H1 (cell line): Measurements from ENCODE around the gene KLHL35. TPM values are rescaled to one million over a fixed set of nuclear protein-coding genes. Genes with fewer than 3 reads are reported as not detected.

ENCODE experiments used
- CTCF ChIA-PET: fragments of 300-600 bp; sonication (Branson Sonifier 250); formaldehyde crosslinking; loops from one replicate; lab custom pipeline; 2021; ENCODE audit not compliant: partially characterized antibody; lab: Charles Lee
- POLR2A ChIA-PET: fragments of 300-600 bp; sonication (Branson Sonifier 250); formaldehyde crosslinking; loops from one replicate; lab custom pipeline; 2021; ENCODE audit warnings: inconsistent platforms; ENCODE audit not compliant: partially characterized antibody; lab: Charles Lee
- DNase-seq, 2 experiments: peaks; one replicate each; pipeline versions ENCODE4 v3.0.0 to v3.0.0-alpha.2; 2010 to 2022; ENCODE audit warnings: low spot score in 2 of 2, low read depth in 1 of 2, mixed read lengths in 1 of 2
- FAIRE-seq: peaks from 2 replicates; lab custom pipeline; 2011; peaks lifted over from hg19 to GRCh38; lab: Jason Lieb, UNC
- H2AFZ ChIP-seq: 2 replicates; pipeline ENCODE4 v1.8.1; 2012; ENCODE audit warnings: low read length, inconsistent platforms
- H2AK5ac ChIP-seq: 2 replicates; pipeline ENCODE4 v1.6.1; 2013; ENCODE audit warnings: low read depth, low read length
- H2BK120ac ChIP-seq: replicated peaks from 2 replicates; pipeline ENCODE3; 2013; ENCODE audit warnings: low read depth, low read length, inconsistent platforms
- H2BK12ac ChIP-seq: 2 replicates; pipeline ENCODE4 v1.6.1; 2013; ENCODE audit warnings: low read depth, low read length
- H2BK15ac ChIP-seq: 2 replicates; pipeline ENCODE4 v1.6.1; 2013; ENCODE audit warnings: low read length
- H2BK20ac ChIP-seq: 2 replicates; pipeline ENCODE4 v1.6.1; 2013; ENCODE audit warnings: low read length
- H2BK5ac ChIP-seq: 2 replicates; pipeline ENCODE4 v1.6.1; 2013; ENCODE audit warnings: low read depth, low read length
- H3K14ac ChIP-seq: 2 replicates; pipeline ENCODE4 v1.6.1; 2013; ENCODE audit warnings: inconsistent platforms; ENCODE audit not compliant: insufficient read length
- H3K18ac ChIP-seq: 2 replicates; pipeline ENCODE4 v1.6.1; 2013; ENCODE audit warnings: low read length; ENCODE audit errors: extremely low read depth
- H3K23ac ChIP-seq: 2 replicates; pipeline ENCODE4 v1.6.1; 2013; ENCODE audit warnings: inconsistent platforms; ENCODE audit not compliant: insufficient read length
- H3K23me2 ChIP-seq: 2 replicates; pipeline ENCODE4 v1.6.1; 2013; ENCODE audit warnings: low read depth, low read length
- H3K27ac ChIP-seq: 2 replicates; pipeline ENCODE4 v1.6.1; 2011; ENCODE audit warnings: low read depth, low read length, inconsistent platforms
- H3K27me3 ChIP-seq, 4 experiments: replicated peaks in 1 of 4; 1 replicate in 1 of 4; 2 replicates in 3 of 4; pipeline versions ENCODE4 v1.6.1 to v1.8.1; 2011 to 2013; ENCODE audit warnings: low read length in 3 of 4, mild to moderate bottlenecking in 3 of 4, inconsistent platforms in 2 of 4, mixed read lengths in 2 of 4, moderate library complexity in 1 of 4; ENCODE audit not compliant: control insufficient read depth in 3 of 4, insufficient read depth in 3 of 4; ENCODE audit errors: extremely low read depth in 1 of 4
- H3K36me3 ChIP-seq, 4 experiments: 2 replicates each; pipeline versions ENCODE4 v1.6.1 to v1.8.1; 2011 to 2013; ENCODE audit warnings: mild to moderate bottlenecking in 4 of 4, low read length in 3 of 4, moderate library complexity in 2 of 4, control low read depth in 1 of 4, inconsistent platforms in 1 of 4; ENCODE audit not compliant: insufficient read depth in 4 of 4, control insufficient read depth in 2 of 4
- H3K4ac ChIP-seq: replicated peaks from 2 replicates; pipeline ENCODE3; 2013; ENCODE audit warnings: low read length, low read depth, mixed read lengths, inconsistent platforms; ENCODE audit not compliant: insufficient read length
- H3K4me1 ChIP-seq, 4 experiments: replicated peaks in 1 of 4; 1 replicate in 1 of 4; 2 replicates in 3 of 4; pipeline versions ENCODE4 v1.6.1 to v1.8.1; 2011 to 2013; ENCODE audit warnings: low read length in 3 of 4, inconsistent platforms in 2 of 4, mixed read lengths in 1 of 4; ENCODE audit not compliant: insufficient read depth in 4 of 4, control insufficient read depth in 3 of 4
- H3K4me2 ChIP-seq, 2 experiments: 2 replicates each; pipeline versions ENCODE4 v1.6.1 to v1.8.1; 2011 to 2013; ENCODE audit warnings: low read depth in 2 of 2, low read length in 2 of 2, control low read depth in 1 of 2, inconsistent platforms in 1 of 2, mild to moderate bottlenecking in 1 of 2; ENCODE audit not compliant: insufficient read depth in 1 of 2
- H3K4me3 ChIP-seq, 4 experiments: fragments of 200-600, 300-600 bp in 1 of 4; sonication (generic), shearing (Covaris generic), sonication (Bioruptor Twin) in 1 of 4; 2 replicates each; pipeline versions ENCODE4 v1.5.1 to v1.8.1; 2011 to 2016; ENCODE audit warnings: low read length in 4 of 4, low read depth in 3 of 4, control low read depth in 2 of 4, inconsistent platforms in 2 of 4, mild to moderate bottlenecking in 2 of 4, mixed read lengths in 1 of 4, moderate library complexity in 1 of 4; ENCODE audit not compliant: insufficient read depth in 2 of 4; ENCODE audit errors: extremely low read depth in 1 of 4
- H3K56ac ChIP-seq: replicated peaks from 2 replicates; pipeline ENCODE3; 2013; ENCODE audit warnings: low read depth, mild to moderate bottlenecking, mixed read lengths, low read length, inconsistent platforms; ENCODE audit not compliant: insufficient read length
- H3K79me1 ChIP-seq: 2 replicates; pipeline ENCODE4 v1.6.1; 2013; ENCODE audit warnings: low read depth, low read length, control low read depth
- H3K79me2 ChIP-seq, 2 experiments: 2 replicates each; pipeline versions ENCODE4 v1.6.1 to v1.8.1; 2012 to 2013; ENCODE audit warnings: low read length in 2 of 2, mild to moderate bottlenecking in 2 of 2, inconsistent platforms in 1 of 2; ENCODE audit not compliant: insufficient read depth in 2 of 2, control insufficient read depth in 1 of 2
- H3K9ac ChIP-seq, 4 experiments: replicated peaks in 1 of 4; 1 replicate in 1 of 4; 2 replicates in 3 of 4; pipeline versions ENCODE4 v1.6.1 to v1.8.1; 2011 to 2013; ENCODE audit warnings: low read depth in 3 of 4, low read length in 3 of 4, control low read depth in 2 of 4, mild to moderate bottlenecking in 2 of 4, moderate library complexity in 2 of 4, inconsistent platforms in 1 of 4; ENCODE audit errors: extremely low read depth in 1 of 4
- H3K9me3 ChIP-seq, 2 experiments: 2 replicates each; pipeline versions ENCODE4 v1.6.1 to v1.8.1; 2012 to 2013; ENCODE audit warnings: mild to moderate bottlenecking in 2 of 2, moderate library complexity in 2 of 2, control low read depth in 1 of 2, inconsistent platforms in 1 of 2, low read depth in 1 of 2, low read length in 1 of 2, mixed read lengths in 1 of 2; ENCODE audit not compliant: insufficient read depth in 2 of 2
- H4K20me1 ChIP-seq, 2 experiments: replicated peaks in 1 of 2; 2 replicates each; pipeline versions ENCODE3 to v1.8.1; 2011 to 2013; ENCODE audit warnings: inconsistent platforms in 2 of 2, low read length in 2 of 2, mild to moderate bottlenecking in 1 of 2; ENCODE audit not compliant: insufficient read depth in 2 of 2, control insufficient read depth in 1 of 2
- H4K5ac ChIP-seq: 2 replicates; pipeline ENCODE4 v1.6.1; 2013; ENCODE audit warnings: low read length, low read depth, mixed read lengths, inconsistent platforms; ENCODE audit not compliant: insufficient read length
- H4K8ac ChIP-seq: 2 replicates; pipeline ENCODE4 v1.8.0; 2013; ENCODE audit warnings: mild to moderate bottlenecking, moderate library complexity, low read length, inconsistent platforms; ENCODE audit not compliant: insufficient read depth; ENCODE audit errors: extremely low read depth
- H4K91ac ChIP-seq: replicated peaks from 2 replicates; pipeline ENCODE3; 2013; ENCODE audit warnings: low read length, mixed read lengths, inconsistent platforms; ENCODE audit not compliant: insufficient read length
- BACH1 ChIP-seq: IDR thresholded peaks from 2 replicates; pipeline ENCODE4 v1.6.1; 2012; ENCODE audit warnings: low read length, improper control_type of control experiment
- CTCF ChIP-seq, 3 experiments: IDR thresholded peaks; 1 replicate in 2 of 3; 2 replicates in 1 of 3; pipeline versions ENCODE4 v1.5.1 to v1.6.1; 2011; ENCODE audit warnings: low read length in 3 of 3, mild to moderate bottlenecking in 3 of 3, inconsistent platforms in 2 of 3, low read depth in 1 of 3, moderate library complexity in 1 of 3; ENCODE audit not compliant: insufficient read depth in 1 of 3; ENCODE audit errors: control extremely low read depth in 1 of 3
- JUND ChIP-seq: IDR thresholded peaks from 2 replicates; pipeline ENCODE4 v1.6.1; 2011; ENCODE audit warnings: mild to moderate bottlenecking, improper control_type of control experiment, low read length
- MAFK ChIP-seq: IDR thresholded peaks from 2 replicates; pipeline ENCODE4 v1.6.1; 2012; ENCODE audit warnings: low read depth, mild to moderate bottlenecking, improper control_type of control experiment, low read length
- PHF8 ChIP-seq: fragments of 200-600 bp; sonication (generic); conservative IDR thresholded peaks from 2 replicates; pipeline ENCODE4 v1.7.1; 2012; ENCODE audit warnings: low read depth, mild to moderate bottlenecking, inconsistent platforms, low read length, moderate library complexity
- POLR2A ChIP-seq, 2 experiments: IDR thresholded peaks; 1 replicate in 1 of 2; 2 replicates in 1 of 2; pipeline ENCODE4 v1.6.1; 2011; ENCODE audit warnings: low read depth in 2 of 2, low read length in 2 of 2, mild to moderate bottlenecking in 2 of 2; ENCODE audit errors: control extremely low read depth in 1 of 2
- RNF2 ChIP-seq: fragments of 200-900, 300-1000 bp; sonication (generic); IDR thresholded peaks from 2 replicates; pipeline ENCODE4 v1.7.1; 2016; ENCODE audit warnings: borderline replicate concordance, low read depth, mild to moderate bottlenecking, antibody characterized with exemption, low read length; ENCODE audit not compliant: poor library complexity, severe bottlenecking; ENCODE audit errors: missing control alignments
- TAF1 ChIP-seq: IDR thresholded peaks from 2 replicates; pipeline ENCODE4 v1.6.1; 2011; ENCODE audit warnings: mild to moderate bottlenecking, low read depth, low read length
- YY1 ChIP-seq: IDR thresholded peaks from 2 replicates; pipeline ENCODE4 v1.6.1; 2011; ENCODE audit warnings: low read depth, mild to moderate bottlenecking, low read length
- WGBS, 2 experiments: shearing (Covaris generic) in 1 of 2; methylation state at CpG; one replicate each; pipeline versions ENCODE4 v1.1.6 to v1.1.7; 2013 to 2015; ENCODE audit warnings: low lambda C conversion rate in 2 of 2, mixed read lengths in 2 of 2, inconsistent platforms in 1 of 2, low coverage in 1 of 2, missing lambda C conversion rate in 1 of 2; ENCODE audit not compliant: insufficient replicate concordance in 2 of 2, insufficient coverage in 1 of 2, insufficient read length in 1 of 2; ENCODE audit errors: extremely low coverage in 1 of 2, missing lambda C conversion rate in 1 of 2; 5-methylcytosine and 5-hydroxymethylcytosine counted together
- polyA plus RNA-seq, 7 experiments: library from polyadenylated mRNA; depleted of rRNA in 3 of 7; stranded (reverse) in 5 of 7; unstranded in 2 of 7; fragments of >200 nt in 5 of 7; fragments of 200-250 nt in 2 of 7; gene quantifications; 1 replicate in 5 of 7; 2 replicates in 1 of 7; 4 replicates in 1 of 7; pipeline versions ENCODE4 v1.2.1 to v1.2.3, GENCODE V29; 2011 to 2013; ENCODE audit warnings: missing spikeins in 2 of 7, mixed read lengths in 2 of 7
- total RNA-seq: library from RNA; stranded (reverse); fragmentation: NEBNext Ultra II Directional; extraction: Animal tissue kit (Norgen Biotek cat#: 25700); gene quantifications from 2 replicates; pipeline ENCODE4 v1.2.1, GENCODE V29; 2021

Gene KLHL35
- total and polyA plus RNA-seq, 2 of the 8 experiments (the other 6 are each of a cell fraction or from before 2014, with no cell fraction given), result 0.35 to 0.41 TPM

- Histone ChIP-seq H3K79me2 (no peaks in the 10 kb centered on the region), H2BK120ac (no peak overlapping the region), H3K27ac (no peak overlapping the region), H3K23ac (no peak overlapping the region), H3K18ac (no peak overlapping the region), H3K9ac (no peak overlapping the region), H3K4me2 (no peak overlapping the region), H4K8ac (no peak overlapping the region), H2BK15ac (no peak overlapping the region), H4K20me1 (no peaks in the 10 kb centered on the region), H3K14ac (no peak overlapping the region), H2BK12ac (no peak overlapping the region), H4K5ac (no peak overlapping the region), H4K91ac (no peak overlapping the region), H3K4ac (no peak overlapping the region), H2AK5ac (no peak overlapping the region), H2AFZ (no peak overlapping the region), H3K4me1 (peaks cover 0 to 4% (median 2%) of the 10 kb centered on the region in 4 experiments; a peak in 3 of 7 replicates), H3K4me3 (no peak overlapping the region), H3K79me1 (no peaks in the 10 kb centered on the region; the same call in 1 of the 2 replicates), H2BK5ac (no peak overlapping the region), H3K9me3 (no peaks in the 10 kb centered on the region), H3K23me2 (no peaks in the 10 kb centered on the region), H3K56ac (no peak overlapping the region), H3K36me3 (no peaks in the 10 kb centered on the region), H2BK20ac (no peak overlapping the region), H3K27me3 (no peaks in the 10 kb centered on the region)
- DNase-seq (no peak), FAIRE-seq (no peak)
- CTCF ChIA-PET, result interaction anchor here (0.6 to 21.4 kb wide), 15 partner anchors 9 to 93 kb away, joined by 3 to 176 read pairs (median 3); partner anchors contain the start of gene GDPD5
- 94% methylated on average over 10 of the region's 10 CpGs; no CpG with 5 or more reads in 1 of the 2 experiments for WGBS, 2 experiments
- POLR2A ChIA-PET, result interaction anchor here (1.0 to 1.3 kb wide), 2 partner anchors 15 to 95 kb away, joined by 3 read pairs; no protein-coding TSS in a partner anchor
- TF ChIP-seq JUND (no peak), BACH1 (no peak), POLR2A (IDR thresholded peaks at IDR 0.05; ENCODE audit: control extremely low read depth in 1 of 2, low read depth in 2 of 2, low read length in 2 of 2) (no peak), PHF8 (no peak), MAFK (no peak), RNF2 (no peak), YY1 (no peak), CTCF (IDR thresholded peaks at IDR 0.05; ENCODE audit: control extremely low read depth in 1 of 3, insufficient read depth in 1 of 3, low read depth in 1 of 3, low read length in 3 of 3) (no peak), TAF1 (no peak)
Measured at GRCh38 chr11:75480185-75481175, 47.5 kb upstream of the KLHL35 start.
